Stimulated activated CD4-positive, alpha-beta T cell treated with anti-CD3 and anti-CD28 coated beads, Interleukin-12 subunit alpha, Interleukin-12 subunit beta, amount 100 ng/mL, for 24 hours (primary cell): ENCODE results near the gene RBMY1F.
"Not testable (repeated sequence)": the region's sequence is repeated elsewhere in the genome, so short reads cannot be mapped to it uniquely, and the experiment has no call there.

Source experiments
- DNase-seq, 2 experiments: peaks; one replicate each; pipeline ENCODE4 v3.0.0-alpha.2; 2020; ENCODE audit warnings: low read depth in 2 of 2

The RBMY1F gene

GRCh38 chrY:22182823-22183222 lies at the start of gene RBMY1F:
Gene RBMY1F (minus strand): TSS chrY:22182923. CDS start chrY:22180969, 1,954 bp downstream.
- not testable (repeated sequence) for DNase-seq

DNA sequence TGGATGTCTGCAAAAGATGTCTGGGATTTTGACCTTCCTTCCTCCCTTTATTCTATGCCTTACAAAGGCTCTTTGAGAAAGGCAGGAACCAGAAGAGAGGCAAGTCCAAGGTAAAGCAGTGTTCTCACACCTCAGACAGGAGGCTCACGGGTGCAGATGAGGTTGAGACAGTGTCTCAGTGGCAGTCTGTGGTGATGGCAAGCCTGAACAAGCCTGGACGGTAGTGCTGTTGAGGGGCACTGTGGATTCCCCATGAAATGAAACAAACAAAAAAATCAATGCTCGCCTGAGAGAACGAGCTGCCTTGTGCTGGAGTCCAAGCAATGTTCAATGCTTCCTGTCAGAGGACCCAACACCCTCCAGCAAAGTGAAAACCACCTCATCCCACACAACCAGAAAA lies 31.6 kb downstream of the RBMY1F start:
- not testable (repeated sequence) for DNase-seq

DNA sequence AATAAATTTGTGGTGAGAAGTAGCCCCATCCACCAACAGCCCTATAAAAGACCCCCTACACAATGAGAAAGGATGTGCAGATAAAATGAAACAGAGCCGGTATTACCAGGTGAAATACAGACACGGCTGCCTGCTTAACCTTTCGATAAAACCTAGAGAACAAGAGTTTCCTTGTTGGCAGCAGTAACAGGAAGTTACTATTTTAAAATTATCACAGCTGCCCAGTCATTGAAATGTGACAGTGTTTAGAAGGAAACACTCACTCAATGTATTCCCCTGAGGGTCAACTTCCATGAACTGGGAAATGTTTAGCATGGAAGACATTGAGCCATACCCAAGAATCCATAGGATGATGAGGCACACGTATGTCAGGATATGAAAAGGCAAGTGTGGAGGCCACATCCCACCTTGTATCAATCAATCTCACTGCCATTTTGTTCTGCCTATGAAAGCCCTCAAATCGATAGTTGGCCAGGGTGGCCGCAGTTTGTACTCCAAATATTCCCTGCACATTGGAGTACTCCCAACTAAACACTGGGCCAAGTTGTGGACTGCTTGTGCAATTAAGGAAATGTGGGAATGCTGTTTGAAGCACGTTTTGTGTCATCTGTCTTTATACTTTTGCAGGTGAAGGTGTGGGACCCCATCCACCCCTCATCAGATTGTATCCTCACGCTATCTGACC lies 41.6 kb downstream of the RBMY1F start:
- not testable (repeated sequence) for DNase-seq

- not testable (repeated sequence) for DNase-seq
These were observed 48.0 kb downstream of the RBMY1F start for GRCh38 chrY:22134719-22135118.

GRCh38 chrY:22130494-22130893 lies 52.2 kb downstream of the RBMY1F start:
- not testable (repeated sequence) for DNase-seq
